Brain microvascular endothelial cell (primary cell): ENCODE measurements around the gene ZC2HC1C.

Experiments used
- DNase-seq: peaks from one replicate; pipeline ENCODE4 v3.0.0-alpha.2; 2020
- H3K27ac ChIP-seq: fragments of 250-450 bp; sonication (Bioruptor Pico); 2 replicates; pipeline ENCODE4 v1.5.1; 2020; ENCODE audit warnings: mild to moderate bottlenecking, moderate library complexity
- H3K27me3 ChIP-seq: fragments of 250-450 bp; sonication (Bioruptor Pico); replicated peaks from 2 replicates; pipeline ENCODE4 v1.5.1; 2020; ENCODE audit warnings: mild to moderate bottlenecking
- H3K36me3 ChIP-seq: fragments of 250-450 bp; sonication (Bioruptor Pico); replicated peaks from 2 replicates; pipeline ENCODE4 v1.5.1; 2020; ENCODE audit warnings: mild to moderate bottlenecking
- H3K4me3 ChIP-seq: 2 replicates; pipeline ENCODE4 v1.5.1; 2011; ENCODE audit warnings: low read depth, mild to moderate bottlenecking, control low read depth, low read length, moderate library complexity
- in situ Hi-C: cut with HindIII; loops from 2 replicates; pipeline ENCODE4 v1.10.0; 2017; ENCODE audit warnings: low sequenced_read_pairs, low pct_ligation_motif_present
- TF ChIP-seq, protein P1 (sequence below): IDR thresholded peaks from 2 replicates; pipeline ENCODE4 v1.5.1; 2011; ENCODE audit warnings: low read depth, mild to moderate bottlenecking, moderate library complexity, low read length, control low read depth, inconsistent platforms; ENCODE audit errors: missing control alignments

The ZC2HC1C gene

DNA sequence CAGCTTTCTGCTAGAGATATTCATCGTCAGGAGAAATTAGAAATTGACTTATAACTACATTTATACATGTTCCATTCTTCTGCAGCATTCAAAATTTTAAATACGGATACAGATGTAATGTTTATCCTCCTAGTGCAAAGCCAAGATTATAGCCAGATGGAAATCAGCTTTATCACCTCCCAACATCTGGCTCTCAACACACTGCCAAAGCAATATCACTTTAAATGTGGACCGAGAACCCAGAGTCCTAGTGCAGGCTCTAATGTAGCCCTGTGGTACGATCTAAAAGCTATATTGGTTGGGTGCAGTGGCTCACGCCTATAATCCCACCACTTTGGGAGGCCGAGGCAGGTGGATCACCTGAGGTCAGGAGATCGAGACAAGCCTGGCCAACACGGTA lies 24.7 kb upstream of the ZC2HC1C start:
- DNase-seq = no peak
- H3K27me3 ChIP-seq = no peaks in the 10 kb centered on the region
- no peak overlapping the region for H3K27ac ChIP-seq
- no peak overlapping the region for H3K4me3 ChIP-seq
- no peaks in the 10 kb centered on the region for H3K36me3 ChIP-seq
- in situ Hi-C loops = no loop called here
- TF ChIP-seq, protein P1, sequence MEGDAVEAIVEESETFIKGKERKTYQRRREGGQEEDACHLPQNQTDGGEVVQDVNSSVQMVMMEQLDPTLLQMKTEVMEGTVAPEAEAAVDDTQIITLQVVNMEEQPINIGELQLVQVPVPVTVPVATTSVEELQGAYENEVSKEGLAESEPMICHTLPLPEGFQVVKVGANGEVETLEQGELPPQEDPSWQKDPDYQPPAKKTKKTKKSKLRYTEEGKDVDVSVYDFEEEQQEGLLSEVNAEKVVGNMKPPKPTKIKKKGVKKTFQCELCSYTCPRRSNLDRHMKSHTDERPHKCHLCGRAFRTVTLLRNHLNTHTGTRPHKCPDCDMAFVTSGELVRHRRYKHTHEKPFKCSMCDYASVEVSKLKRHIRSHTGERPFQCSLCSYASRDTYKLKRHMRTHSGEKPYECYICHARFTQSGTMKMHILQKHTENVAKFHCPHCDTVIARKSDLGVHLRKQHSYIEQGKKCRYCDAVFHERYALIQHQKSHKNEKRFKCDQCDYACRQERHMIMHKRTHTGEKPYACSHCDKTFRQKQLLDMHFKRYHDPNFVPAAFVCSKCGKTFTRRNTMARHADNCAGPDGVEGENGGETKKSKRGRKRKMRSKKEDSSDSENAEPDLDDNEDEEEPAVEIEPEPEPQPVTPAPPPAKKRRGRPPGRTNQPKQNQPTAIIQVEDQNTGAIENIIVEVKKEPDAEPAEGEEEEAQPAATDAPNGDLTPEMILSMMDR = no peak

DNA sequence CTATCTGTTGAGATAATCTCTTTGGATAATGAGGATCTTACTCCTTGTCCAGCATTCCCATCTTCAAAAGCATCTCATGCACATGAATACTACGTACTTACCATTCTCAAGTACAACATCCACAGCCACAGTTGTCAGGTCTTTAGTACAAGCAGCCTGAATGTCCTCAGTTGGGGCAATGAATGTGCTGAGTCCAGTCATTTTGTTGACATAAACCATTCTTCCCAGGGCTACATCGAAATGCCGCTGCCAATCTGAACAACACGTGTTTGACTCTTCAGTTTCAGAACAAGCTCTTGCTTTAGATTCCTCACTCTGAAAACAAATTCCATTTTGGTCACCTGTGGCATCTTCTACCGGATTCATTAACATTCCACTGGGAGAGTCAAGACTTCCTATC lies 23.2 kb upstream of the ZC2HC1C start:
- TF ChIP-seq, protein P1 = no peak
- H3K27ac ChIP-seq = no peak overlapping the region
- in situ Hi-C loops = no loop called here

DNA sequence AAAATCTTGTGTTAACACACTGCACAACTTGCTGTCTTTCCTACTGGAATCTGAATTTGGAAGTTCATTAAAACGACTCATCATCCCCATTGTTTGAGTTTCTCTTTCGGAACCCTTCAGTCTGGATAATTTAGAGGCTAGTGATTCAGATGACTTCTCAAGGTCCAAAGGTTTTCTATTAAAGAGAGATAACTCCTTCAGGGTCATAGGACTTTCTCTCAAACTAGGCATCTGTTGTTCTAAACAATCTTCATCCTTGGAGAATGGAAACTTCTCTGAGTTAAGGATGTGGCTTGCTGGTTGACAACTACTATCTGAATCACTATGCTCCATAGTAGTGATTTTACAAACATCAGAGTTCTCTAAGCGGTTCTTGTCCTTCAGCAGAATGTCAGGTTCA lies 22.5 kb upstream of the ZC2HC1C start:
- H3K27me3 ChIP-seq = no peaks in the 10 kb centered on the region
- no peaks in the 10 kb centered on the region for H3K36me3 ChIP-seq
- in situ Hi-C loops = no loop called here
- no peak overlapping the region for H3K27ac ChIP-seq
- DNase-seq = no peak
- H3K4me3 ChIP-seq = no peak overlapping the region
- TF ChIP-seq, protein P1 = no peak

More for the DNA sequence above, 23.2 kb upstream of the ZC2HC1C start:
- Histone ChIP-seq H3K36me3 (no peaks in the 10 kb centered on the region), H3K27me3 (no peaks in the 10 kb centered on the region), H3K4me3 (no peak overlapping the region)
- DNase-seq = no peak

DNA sequence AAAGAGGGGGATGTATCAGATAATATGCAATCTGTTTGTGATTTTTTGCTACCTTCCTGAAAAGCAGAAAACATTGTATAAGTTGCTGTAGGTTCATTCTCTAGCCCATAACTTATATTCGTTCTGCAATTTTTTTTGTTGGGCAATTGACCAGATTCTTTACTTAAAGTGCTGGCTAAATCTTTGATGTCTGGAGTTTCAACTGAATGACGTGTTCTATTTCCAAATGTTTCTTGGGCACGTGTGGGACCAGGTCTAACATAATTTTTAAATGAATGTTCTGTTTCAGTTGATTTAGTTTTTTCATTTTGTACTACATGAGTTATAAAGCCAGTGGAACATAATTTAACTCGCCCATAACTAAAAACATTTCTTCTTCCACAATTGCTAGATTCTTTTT lies 21.9 kb upstream of the ZC2HC1C start:
- in situ Hi-C loops = no loop called here
- Histone ChIP-seq H3K4me3 (no peak overlapping the region), H3K27me3 (no peaks in the 10 kb centered on the region), H3K27ac (no peak overlapping the region), H3K36me3 (no peaks in the 10 kb centered on the region)
- TF ChIP-seq, protein P1 = no peak
- DNase-seq = no peak

DNA sequence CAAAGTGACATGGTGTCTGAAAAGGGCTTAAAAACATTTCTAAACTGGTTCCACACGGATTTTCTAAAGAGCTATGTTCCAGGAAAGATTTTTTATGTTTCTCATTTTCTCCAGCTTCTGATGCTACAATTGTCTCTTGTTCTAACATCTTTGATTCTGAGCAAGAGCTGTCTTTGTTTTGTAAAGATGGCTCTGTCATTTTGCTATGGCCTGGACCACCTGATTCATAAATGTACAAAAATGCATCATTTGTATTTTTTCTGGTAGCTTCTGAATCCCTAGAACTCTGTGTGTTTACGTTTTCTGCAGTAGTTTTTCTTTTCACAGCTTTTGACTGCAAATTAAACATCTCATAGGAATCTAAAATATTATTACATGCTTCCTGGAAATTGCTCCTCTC lies 21.3 kb upstream of the ZC2HC1C start:
- in situ Hi-C loops = no loop called here
- TF ChIP-seq, protein P1 = no peak
- H3K27me3 ChIP-seq = no peaks in the 10 kb centered on the region
- DNase-seq = no peak
- no peak overlapping the region for H3K4me3 ChIP-seq
- no peak overlapping the region for H3K27ac ChIP-seq
- no peaks in the 10 kb centered on the region for H3K36me3 ChIP-seq

DNA sequence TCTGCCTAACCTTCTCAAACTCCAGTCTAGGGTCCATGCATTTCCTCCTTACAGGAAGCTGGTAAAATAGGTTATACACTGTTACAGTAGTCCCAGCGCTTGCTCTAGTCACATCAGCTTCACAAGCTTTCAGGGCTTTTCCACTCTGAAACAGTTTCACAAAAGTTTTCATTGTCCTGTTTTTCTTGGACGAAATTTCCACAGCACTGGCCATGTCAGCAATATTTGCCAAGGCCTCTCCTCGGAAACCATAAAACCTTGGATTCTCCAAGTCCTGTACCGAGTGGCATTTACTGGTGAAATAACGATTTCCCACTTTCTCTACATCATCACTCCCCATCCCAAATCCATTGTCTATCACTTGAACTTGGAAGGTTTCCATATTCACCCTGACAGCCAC lies 20.3 kb upstream of the ZC2HC1C start:
- in situ Hi-C loops = no loop called here
- no peak overlapping the region for H3K27ac ChIP-seq
- TF ChIP-seq, protein P1 = no peak
- no peak for DNase-seq
- H3K4me3 ChIP-seq = no peak overlapping the region
- H3K27me3 ChIP-seq = no peaks in the 10 kb centered on the region
- no peaks in the 10 kb centered on the region for H3K36me3 ChIP-seq
